Measurements from ENCODE around the gene SUN1. TPM values are rescaled to one million over a fixed set of nuclear protein-coding genes. Genes with fewer than 3 reads are reported as not detected.
A peak's percentile ranks its signal among the peaks of the same experiment; 100 is the strongest.

SUN1 gene
- total and polyA plus RNA-seq, 2 of the 8 experiments (the other 6 are each of a cell fraction or from before 2014, with no cell fraction given): 108 to 158 TPM

DNA sequence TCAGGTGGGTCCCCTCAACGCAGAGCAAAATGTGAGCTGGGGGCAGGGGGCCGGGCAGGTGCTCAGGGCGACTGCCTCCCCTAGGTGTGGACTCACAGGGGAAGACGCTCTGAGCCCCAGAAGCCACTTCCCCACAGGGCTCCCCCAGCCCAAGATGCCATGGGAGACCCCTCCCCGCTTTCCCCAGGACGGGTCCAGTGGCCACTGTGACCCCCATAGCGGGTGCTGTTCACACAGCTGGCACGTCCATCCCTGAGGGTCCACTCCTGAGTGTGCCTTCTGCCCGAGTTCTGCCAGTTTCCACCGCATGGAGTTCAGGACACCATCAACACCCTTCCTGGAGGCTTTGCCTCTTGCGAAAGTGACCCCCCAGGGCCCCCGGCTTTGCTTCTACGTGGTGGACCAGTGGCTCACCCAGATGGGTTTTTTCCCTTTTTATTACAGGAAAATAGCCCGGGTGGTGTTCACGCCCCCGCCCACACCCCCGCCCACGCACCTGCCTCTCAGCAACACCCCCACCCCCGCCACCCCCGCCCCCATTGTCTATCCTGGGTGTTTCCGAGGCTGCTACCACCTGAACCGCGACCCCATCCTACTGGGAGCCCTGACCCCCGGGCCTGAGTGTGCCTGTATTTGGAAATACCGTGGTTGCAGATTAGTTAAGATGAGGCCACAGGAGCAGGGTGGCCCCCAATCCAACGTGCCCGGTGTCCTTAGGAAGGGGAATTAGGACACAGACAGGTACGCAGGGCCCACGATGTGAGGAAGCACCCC is 90.2 kb downstream of the SUN1 start:
- no peak overlapping the region for H3K4me3 ChIP-seq (ENCODE audit: extremely low read depth in 1 of 4, insufficient read depth in 2 of 4, low read depth in 3 of 4, low read length in 4 of 4)
- no peaks in the 10 kb centered on the region for H3K79me1 ChIP-seq (ENCODE audit: low read depth, low read length)
- no peak overlapping the region for H3K4me2 ChIP-seq (ENCODE audit: insufficient read depth in 1 of 2, low read depth in 2 of 2, low read length in 2 of 2)
- H3K79me2 ChIP-seq (ENCODE audit: control insufficient read depth in 1 of 2, insufficient read depth in 2 of 2, low read length in 2 of 2): no peaks in the 10 kb centered on the region
- H3K9me3 ChIP-seq (ENCODE audit: insufficient read depth in 2 of 2, low read depth in 1 of 2, low read length in 1 of 2): no peaks in the 10 kb centered on the region
- H3K18ac ChIP-seq (ENCODE audit: extremely low read depth, low read length): no peak overlapping the region; the same call in 1 of the 2 replicates
- H4K20me1 ChIP-seq (replicated peaks in 1 of 2; ENCODE audit: control insufficient read depth in 1 of 2, insufficient read depth in 2 of 2, low read length in 2 of 2): no peaks in the 10 kb centered on the region
- no peak overlapping the region for H3K23ac ChIP-seq (ENCODE audit: insufficient read length)
- 86% methylated on average over 21 of the region's 29 CpGs; no CpG with 5 or more reads in 1 of the 2 experiments for WGBS, 2 experiments (ENCODE audit: extremely low coverage in 1 of 2, insufficient coverage in 1 of 2, insufficient read length in 1 of 2, insufficient replicate concordance in 2 of 2, low coverage in 1 of 2, low lambda C conversion rate in 2 of 2, missing lambda C conversion rate in 1 of 2)
- H3K9ac ChIP-seq (replicated peaks in 1 of 4; ENCODE audit: extremely low read depth in 1 of 4, low read depth in 3 of 4, low read length in 3 of 4): no peak overlapping the region
- H3K23me2 ChIP-seq (ENCODE audit: low read depth, low read length): no peaks in the 10 kb centered on the region
- H3K27me3 ChIP-seq (replicated peaks in 1 of 4; ENCODE audit: control insufficient read depth in 3 of 4, extremely low read depth in 1 of 4, insufficient read depth in 3 of 4, low read length in 3 of 4): no peaks in the 10 kb centered on the region
- DNase-seq (ENCODE audit: low read depth in 1 of 2, low spot score in 2 of 2) (no peak), FAIRE-seq (no peak)
- H2BK5ac ChIP-seq (ENCODE audit: low read depth, low read length): 0 out of 2 replicates have a peak overlapping the region, but pooled peaks have one; percentile 9
- no peak overlapping the region for H2BK12ac ChIP-seq (ENCODE audit: low read depth, low read length)
- no peak overlapping the region for H2AK5ac ChIP-seq (ENCODE audit: low read depth, low read length)
- no peak overlapping the region for H3K56ac ChIP-seq (replicated peaks; ENCODE audit: insufficient read length, low read depth, low read length)
- H4K91ac ChIP-seq (replicated peaks; ENCODE audit: insufficient read length, low read length): no peak overlapping the region
- H3K4me1 ChIP-seq (replicated peaks in 1 of 4; ENCODE audit: control insufficient read depth in 3 of 4, insufficient read depth in 4 of 4, low read length in 3 of 4): peaks cover 0 to 8% (median 0%) of the 10 kb centered on the region in 4 experiments; a peak in 2 of 7 replicates
- no peak overlapping the region for H2AFZ ChIP-seq (ENCODE audit: low read length)
- no peak overlapping the region for H3K14ac ChIP-seq (ENCODE audit: insufficient read length)
- H3K27ac ChIP-seq (ENCODE audit: low read depth, low read length): no peak overlapping the region
- no peak overlapping the region for H3K4ac ChIP-seq (replicated peaks; ENCODE audit: insufficient read length, low read depth, low read length)
- ChIA-PET CTCF (ENCODE audit: partially characterized antibody) (interaction anchor here (0.5 to 1.3 kb wide), 5 partner anchors 12 to 284 kb away, joined by 3 to 5 read pairs (median 3); no protein-coding TSS in a partner anchor), POLR2A (ENCODE audit: partially characterized antibody) (interaction anchor here (0.9 to 1.0 kb wide), 2 partner anchors 23 to 53 kb away, joined by 3 read pairs; partner anchors contain the start of gene COX19)
- H3K36me3 ChIP-seq (ENCODE audit: control insufficient read depth in 2 of 4, insufficient read depth in 4 of 4, low read length in 3 of 4): no peaks in the 10 kb centered on the region
- no peak overlapping the region for H4K5ac ChIP-seq (ENCODE audit: insufficient read length, low read depth, low read length)
- no peak overlapping the region for H2BK20ac ChIP-seq (ENCODE audit: low read length)
- peak overlapping the region; percentile 68; the same call in 1 of the 2 replicates for H4K8ac ChIP-seq (ENCODE audit: extremely low read depth, insufficient read depth, low read length)
- H2BK15ac ChIP-seq (ENCODE audit: low read length): no peak overlapping the region
- no peak overlapping the region for H2BK120ac ChIP-seq (replicated peaks; ENCODE audit: low read depth, low read length)
- TF ChIP-seq RNF2 (IDR thresholded peaks at IDR 0.05; ENCODE audit: borderline replicate concordance, low read depth, low read length, missing control alignments, poor library complexity, severe bottlenecking): no peak
- TF ChIP-seq KDM4A (IDR thresholded peaks at IDR 0.05; ENCODE audit: low read depth, low read length, severe bottlenecking): no peak
- TF ChIP-seq, protein P1, sequence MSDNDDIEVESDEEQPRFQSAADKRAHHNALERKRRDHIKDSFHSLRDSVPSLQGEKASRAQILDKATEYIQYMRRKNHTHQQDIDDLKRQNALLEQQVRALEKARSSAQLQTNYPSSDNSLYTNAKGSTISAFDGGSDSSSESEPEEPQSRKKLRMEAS (IDR thresholded peaks at IDR 0.05): no peak
- TF ChIP-seq RBBP5 (IDR thresholded peaks at IDR 0.05; ENCODE audit: borderline replicate concordance, low read depth, low read length): no peak
- no peak for TF ChIP-seq RXRA (IDR thresholded peaks at IDR 0.05; ENCODE audit: insufficient read depth, low read depth, low read length)
- no peak for TF ChIP-seq SUZ12 (IDR thresholded peaks at IDR 0.05; ENCODE audit: low read length)
- no peak for TF ChIP-seq CTBP2 (IDR thresholded peaks at IDR 0.05; ENCODE audit: borderline replicate concordance, insufficient read depth, insufficient read length, low read length)
- TF ChIP-seq E2F6 (IDR thresholded peaks at IDR 0.05): no peak
- no peak for TF ChIP-seq YY1 (IDR thresholded peaks at IDR 0.05; ENCODE audit: low read depth, low read length)
- TF ChIP-seq SIN3A (conservative IDR thresholded peaks at IDR 0.05 in 1 of 2, IDR thresholded peaks at IDR 0.05 in 1 of 2; ENCODE audit: low read depth in 1 of 2, low read length in 2 of 2): no peak
